Left lung (tissue), 10 donors: ENCODE results near the gene DDT. TPM values are rescaled to one million over a fixed set of nuclear protein-coding genes. Genes with fewer than 3 reads are reported as not detected.
"Not testable (repeated sequence)": the region's sequence is repeated elsewhere in the genome, so short reads cannot be mapped to it uniquely, and the experiment has no call there.

ENCODE experiments used
- ATAC-seq: fragments of 200-7000 bp; cut with Tn5 transposase; one replicate; pipeline ENCODE4 v1.9.1; 2020; ENCODE audit warnings: moderate library complexity
- DNase-seq, 4 donors: peaks; one replicate each; pipeline ENCODE4 v3.0.0-alpha.2; 2013 to 2020
- H3K27ac ChIP-seq, 2 donors: fragments of 200-600 bp; sonication (generic) in 1 of 2; one replicate each; pipeline versions ENCODE4 v1.5.0 to v1.8.0; 2020 to 2021
- H3K27me3 ChIP-seq, 2 donors: fragments of 200-600 bp; sonication (generic) in 1 of 2; one replicate each; pipeline versions ENCODE4 v1.5.0 to v1.8.0; 2020 to 2021
- H3K36me3 ChIP-seq, 2 donors: fragments of 200-600 bp; sonication (generic) in 1 of 2; one replicate each; pipeline versions ENCODE4 v1.5.0 to v1.8.0; 2020 to 2021
- H3K4me1 ChIP-seq, 2 donors: fragments of 200-600 bp; one replicate each; pipeline ENCODE4 v1.8.0; 2021
- H3K4me3 ChIP-seq, 2 donors: fragments of 200-600 bp; sonication (generic) in 1 of 2; one replicate each; pipeline versions ENCODE4 v1.5.0 to v1.8.0; 2020 to 2021; ENCODE audit warnings: mild to moderate bottlenecking in 1 of 2
- H3K9me3 ChIP-seq, 2 donors: fragments of 200-600 bp; sonication (generic) in 1 of 2; one replicate each; pipeline versions ENCODE4 v1.5.0 to v1.8.0; 2020 to 2021
- CTCF ChIP-seq, 2 donors: fragments of 200-600 bp; sonication (generic) in 1 of 2; IDR thresholded peaks; one replicate each; pipeline versions ENCODE4 v1.5.0 to v1.8.0; 2021; ENCODE audit warnings: antibody characterized with exemption in 2 of 2
- intact Hi-C, 2 donors: fragments of 100-400 bp; cut with DNase I; formaldehyde crosslinking; loops; one replicate each; pipeline versions ENCODE4 v1.11.2 to v1.14.2; 2022
- polyA plus RNA-seq, 6 donors: library from polyadenylated mRNA; unstranded; fragments of 120-200 nt; gene quantifications; one replicate each; pipeline ENCODE4 v1.2.1, GENCODE V29; 2013; ENCODE audit not compliant: insufficient read length in 6 of 6
- total RNA-seq, 2 donors: library from RNA; stranded (reverse); fragmentation: NEBNext Ultra II Directional; extraction: Animal tissue kit (Norgen Biotek cat#: 25700); gene quantifications; one replicate each; pipeline ENCODE4 v1.2.1, GENCODE V29; 2021
- donor health status: DM: no; HTN: yes; CAD: no.
- donor health status: DM: no; HTN: no; CAD: no.

The DDT gene
- total and polyA plus RNA-seq, 8 donors = 52.5 to 132 (median 67.8) TPM

GRCh38 chr22:23970201-23970641 lies 4.0 kb downstream of the DDT start:
- TF ChIP-seq CTCF (IDR thresholded peaks at IDR 0.05) = no peak
- Histone ChIP-seq H3K36me3 (peaks cover 0 to 31% of the 10 kb centered on the region in 2 donors), H3K4me1 (peaks cover 0 to 11% of the 10 kb centered on the region in 2 donors), H3K9me3 (no peaks in the 10 kb centered on the region), H3K27ac (no peak overlapping the region), H3K27me3 (no peaks in the 10 kb centered on the region), H3K4me3 (no peak overlapping the region)
- intact Hi-C loops = no loop called here
- DNase-seq = no peak
- ATAC-seq = no peak

- Histone ChIP-seq H3K27ac (no peak overlapping the region), H3K27me3 (no peaks in the 10 kb centered on the region), H3K4me1 (peaks cover 0 to 11% of the 10 kb centered on the region in 2 donors), H3K36me3 (peaks cover 0 to 31% of the 10 kb centered on the region in 2 donors), H3K4me3 (no peak overlapping the region), H3K9me3 (no peaks in the 10 kb centered on the region)
- no peak for ATAC-seq
- intact Hi-C loops = no loop called here
- no peak for DNase-seq
- no peak for TF ChIP-seq CTCF (IDR thresholded peaks at IDR 0.05)
Observed at GRCh38 chr22:23969071-23969470, 5.2 kb downstream of the DDT start.

GRCh38 chr22:23966568-23966967 lies 7.7 kb downstream of the DDT start, which contains the start of gene DDTL:
Gene DDTL, plus strand, starts transcription at chr22:23966888. Its CDS starts 27 bp downstream, at chr22:23966915.
- peak; percentile 98 for ATAC-seq
- H3K27me3 ChIP-seq, intact Hi-C loops, H3K27ac ChIP-seq, DNase-seq, H3K9me3 ChIP-seq, H3K4me1 ChIP-seq, H3K4me3 ChIP-seq: not testable (repeated sequence)
- H3K36me3 ChIP-seq = peaks cover 0 to 26% of the 10 kb centered on the region in 2 donors

GRCh38 chr22:23966094-23966493 lies 8.1 kb downstream of the DDT start:
- H3K4me1 ChIP-seq, DNase-seq, H3K4me3 ChIP-seq, H3K27ac ChIP-seq, H3K27me3 ChIP-seq, intact Hi-C loops, H3K9me3 ChIP-seq: not testable (repeated sequence)
- peak; percentile 12 for ATAC-seq
- H3K36me3 ChIP-seq = peaks cover 0 to 21% of the 10 kb centered on the region in 2 donors

GRCh38 chr22:23961084-23961771 lies 13.0 kb downstream of the DDT start, which contains the start of gene GSTT2B:
Gene GSTT2B, minus strand, starts transcription at chr22:23961195. Its CDS starts 64 bp downstream, at chr22:23961131.
- H3K27ac ChIP-seq, H3K36me3 ChIP-seq, H3K27me3 ChIP-seq, intact Hi-C loops, H3K4me3 ChIP-seq, H3K4me1 ChIP-seq, H3K9me3 ChIP-seq, DNase-seq: not testable (repeated sequence)
- peak; percentile 94 for ATAC-seq

- DNase-seq (peak in 3 of 4 donors; percentile 43 to 81 (median 61)), ATAC-seq (peak; percentile 72)
- H3K27me3 ChIP-seq, H3K27ac ChIP-seq, H3K4me1 ChIP-seq, intact Hi-C loops, H3K4me3 ChIP-seq, H3K36me3 ChIP-seq, H3K9me3 ChIP-seq: not testable (repeated sequence)
- TF ChIP-seq CTCF (IDR thresholded peaks at IDR 0.05) = peak; percentile 82 to 84
Observed at GRCh38 chr22:23956301-23956900, 17.8 kb downstream of the DDT start.

GRCh38 chr22:23955886-23956285 lies 18.4 kb downstream of the DDT start:
- ATAC-seq, H3K4me3 ChIP-seq, H3K9me3 ChIP-seq, H3K27me3 ChIP-seq, H3K4me1 ChIP-seq, H3K27ac ChIP-seq, DNase-seq, intact Hi-C loops, H3K36me3 ChIP-seq: not testable (repeated sequence)

GRCh38 chr22:23954991-23955305 lies 19.3 kb downstream of the DDT start:
- H3K27ac ChIP-seq, H3K9me3 ChIP-seq, H3K27me3 ChIP-seq, H3K4me3 ChIP-seq, H3K4me1 ChIP-seq, DNase-seq, intact Hi-C loops, H3K36me3 ChIP-seq: not testable (repeated sequence)
- ATAC-seq = peak; percentile 23

- H3K9me3 ChIP-seq, H3K4me1 ChIP-seq, DNase-seq, H3K4me3 ChIP-seq, ATAC-seq, intact Hi-C loops, H3K36me3 ChIP-seq, H3K27me3 ChIP-seq, H3K27ac ChIP-seq: not testable (repeated sequence)
Observed at GRCh38 chr22:23954193-23954990, 19.8 kb downstream of the DDT start.

- H3K27me3 ChIP-seq, H3K9me3 ChIP-seq, H3K27ac ChIP-seq, ATAC-seq, DNase-seq, H3K4me3 ChIP-seq, H3K4me1 ChIP-seq, intact Hi-C loops, H3K36me3 ChIP-seq: not testable (repeated sequence)
Observed at GRCh38 chr22:23953485-23953884, 20.8 kb downstream of the DDT start.
